H9 (cell line): ENCODE measurements around the gene CD53. TPM values are rescaled to one million over a fixed set of nuclear protein-coding genes. Genes with fewer than 3 reads are reported as not detected.

Experiments
- DNase-seq: peaks from one replicate; pipeline ENCODE4 v3.0.0-alpha.2; 2017
- H2AFZ ChIP-seq: one replicate; pipeline ENCODE4 v1.6.1; 2013; ENCODE audit warnings: mild to moderate bottlenecking, low read length, control low read depth, moderate library complexity
- H2AK5ac ChIP-seq: 2 replicates; pipeline ENCODE4 v1.6.1; 2013; ENCODE audit warnings: low read length, control low read depth, mixed read lengths; ENCODE audit not compliant: insufficient read length
- H2BK120ac ChIP-seq: one replicate; pipeline ENCODE4 v1.6.1; 2013; ENCODE audit warnings: low read depth, mild to moderate bottlenecking, low read length, control low read depth, inconsistent platforms; ENCODE audit not compliant: poor library complexity, severe bottlenecking
- H2BK12ac ChIP-seq: 2 replicates; pipeline ENCODE4 v1.6.1; 2013; ENCODE audit warnings: low read length, control low read depth, mixed read lengths, low read depth; ENCODE audit not compliant: insufficient read length
- H2BK15ac ChIP-seq: 2 replicates; pipeline ENCODE4 v1.6.1; 2013; ENCODE audit warnings: low read depth, low read length, control low read depth
- H2BK20ac ChIP-seq: one replicate; pipeline ENCODE4 v1.6.1; 2013; ENCODE audit warnings: low read depth, mild to moderate bottlenecking, low read length, control low read depth, inconsistent platforms; ENCODE audit not compliant: poor library complexity, severe bottlenecking
- H2BK5ac ChIP-seq: 2 replicates; pipeline ENCODE4 v1.6.1; 2013; ENCODE audit warnings: low read length, control low read depth, mixed read lengths; ENCODE audit not compliant: insufficient read length
- H3K14ac ChIP-seq: 2 replicates; pipeline ENCODE4 v1.6.1; 2013; ENCODE audit warnings: low read length, control low read depth; ENCODE audit not compliant: insufficient read depth
- H3K18ac ChIP-seq: 2 replicates; pipeline ENCODE4 v1.6.1; 2013; ENCODE audit warnings: low read depth, mild to moderate bottlenecking, mixed read lengths, low read length, control low read depth; ENCODE audit not compliant: insufficient read length
- H3K23ac ChIP-seq: 2 replicates; pipeline ENCODE4 v1.6.1; 2013; ENCODE audit warnings: low read length, control low read depth, mixed read lengths, low read depth; ENCODE audit not compliant: insufficient read length
- H3K23me2 ChIP-seq: 2 replicates; pipeline ENCODE4 v1.6.1; 2013; ENCODE audit warnings: low read depth, mild to moderate bottlenecking, mixed read lengths, low read length, control low read depth; ENCODE audit not compliant: insufficient read length, poor library complexity, severe bottlenecking
- H3K27ac ChIP-seq: 2 replicates; pipeline ENCODE4 v1.5.1; 2013; ENCODE audit warnings: low read length, control low read depth, mixed read lengths, low read depth; ENCODE audit not compliant: insufficient read length
- H3K27me3 ChIP-seq: 2 replicates; pipeline ENCODE4 v1.6.1; 2013; ENCODE audit warnings: low read length, control low read depth, inconsistent platforms; ENCODE audit not compliant: insufficient read depth
- H3K4ac ChIP-seq: 2 replicates; pipeline ENCODE4 v1.6.1; 2013; ENCODE audit warnings: low read depth, mild to moderate bottlenecking, control low read depth, inconsistent platforms, low read length, moderate library complexity
- H3K4me1 ChIP-seq: 2 replicates; pipeline ENCODE4 v1.6.1; 2013; ENCODE audit warnings: low read length, control low read depth, inconsistent platforms; ENCODE audit not compliant: insufficient read depth
- H3K4me2 ChIP-seq: 2 replicates; pipeline ENCODE4 v1.6.1; 2013; ENCODE audit warnings: low read length, control low read depth, mixed read lengths; ENCODE audit not compliant: insufficient read length, insufficient read depth
- H3K56ac ChIP-seq: 2 replicates; pipeline ENCODE4 v1.6.1; 2013; ENCODE audit warnings: low read depth, mild to moderate bottlenecking, mixed read lengths, low read length, control low read depth; ENCODE audit not compliant: insufficient read length
- H3K79me1 ChIP-seq: 2 replicates; pipeline ENCODE4 v1.6.1; 2013; ENCODE audit warnings: low read depth, mild to moderate bottlenecking, moderate library complexity, low read length, control low read depth, inconsistent platforms; ENCODE audit not compliant: insufficient read depth, poor library complexity, severe bottlenecking
- H3K79me2 ChIP-seq: 2 replicates; pipeline ENCODE4 v1.6.1; 2013; ENCODE audit warnings: low read length, control low read depth, inconsistent platforms; ENCODE audit not compliant: insufficient read depth
- H3K9ac ChIP-seq: 2 replicates; pipeline ENCODE4 v1.6.1; 2013; ENCODE audit warnings: low read length, control low read depth, mixed read lengths; ENCODE audit not compliant: insufficient read length; ENCODE audit errors: extremely low read depth
- H3K9me3 ChIP-seq: one replicate; pipeline ENCODE4 v1.6.1; 2013; ENCODE audit warnings: low read depth, low read length, inconsistent platforms; ENCODE audit not compliant: control insufficient read depth
- H3T11ph ChIP-seq: one replicate; pipeline ENCODE4 v1.6.1; 2013; ENCODE audit warnings: mild to moderate bottlenecking, low read length, control low read depth, inconsistent platforms
- H4K20me1 ChIP-seq: one replicate; pipeline ENCODE4 v1.6.1; 2013; ENCODE audit not compliant: control insufficient read depth, insufficient read length, insufficient read depth
- H4K5ac ChIP-seq: 2 replicates; pipeline ENCODE4 v1.6.1; 2013; ENCODE audit warnings: low read depth, mild to moderate bottlenecking, mixed read lengths, low read length, control low read depth; ENCODE audit not compliant: insufficient read length
- H4K8ac ChIP-seq: replicated peaks from 2 replicates; pipeline ENCODE4 v1.6.1; 2013; ENCODE audit warnings: low read length, control low read depth, mixed read lengths, low read depth; ENCODE audit not compliant: insufficient read length
- H4K91ac ChIP-seq: 2 replicates; pipeline ENCODE4 v1.6.1; 2013; ENCODE audit warnings: low read depth, mild to moderate bottlenecking, moderate library complexity, mixed read lengths, low read length, control low read depth; ENCODE audit not compliant: insufficient read length
- H3K27ac Mint-ChIP-seq, 3 experiments: 2 replicates in 2 of 3; 3 replicates in 1 of 3; pipeline ENCODE4 v1.8.0; 2020 to 2021; ENCODE audit warnings: mixed read lengths in 3 of 3, mild to moderate bottlenecking in 1 of 3, moderate library complexity in 1 of 3
- H3K27me3 Mint-ChIP-seq: 2 replicates; pipeline ENCODE4 v1.8.0; 2021; ENCODE audit warnings: low read depth, mild to moderate bottlenecking, moderate library complexity, mixed read lengths
- H3K36me3 Mint-ChIP-seq, 3 experiments: 2 replicates in 2 of 3; 3 replicates in 1 of 3; pipeline ENCODE4 v1.8.0; 2020 to 2021; ENCODE audit warnings: low read depth in 3 of 3, mixed read lengths in 3 of 3; ENCODE audit not compliant: insufficient read depth in 1 of 3
- H3K4me1 Mint-ChIP-seq, 2 experiments: 2 replicates each; pipeline ENCODE4 v1.8.0; 2020; ENCODE audit warnings: mixed read lengths in 2 of 2
- H3K4me3 Mint-ChIP-seq, 2 experiments: 2 replicates in 1 of 2; 3 replicates in 1 of 2; pipeline ENCODE4 v1.8.0; 2020 to 2021; ENCODE audit warnings: mild to moderate bottlenecking in 2 of 2, mixed read lengths in 2 of 2, moderate library complexity in 1 of 2
- H3K9me3 Mint-ChIP-seq, 2 experiments: 2 replicates in 1 of 2; 3 replicates in 1 of 2; pipeline ENCODE4 v1.8.0; 2020; ENCODE audit warnings: mild to moderate bottlenecking in 2 of 2, mixed read lengths in 2 of 2, moderate library complexity in 1 of 2
- CTCF ChIP-seq: fragments of 200-600 bp; sonication (generic); conservative IDR thresholded peaks from 3 replicates; pipeline ENCODE4 v1.8.0; 2021; ENCODE audit warnings: antibody characterized with exemption, mild to moderate bottlenecking
- WGBS: extraction: QIAGEN DNeasy Blood & Tissue Kit; methylation state at CpG from one replicate; pipeline ENCODE4 v1.1.7; 2013; ENCODE audit warnings: missing lambda C conversion rate, low lambda C conversion rate, mixed read lengths; ENCODE audit not compliant: insufficient read length; ENCODE audit errors: extremely low coverage; 5-methylcytosine and 5-hydroxymethylcytosine counted together
- total RNA-seq: library from RNA; stranded (reverse); gene quantifications from 2 replicates; pipeline ENCODE4 v1.2.1, GENCODE V29; 2021

CD53 gene
- total RNA-seq, 1 experiment from 2014 or later, result 0.15 TPM

- Histone ChIP-seq H3K4me1 (no peaks in the 10 kb centered on the region), H3K79me1 (no peaks in the 10 kb centered on the region), H3K4me2 (no peak overlapping the region), H2BK12ac (no peak overlapping the region), H3K4ac (no peak overlapping the region), H4K5ac (no peak overlapping the region), H2BK5ac (no peak overlapping the region), H3K9ac (no peak overlapping the region), H3K18ac (no peak overlapping the region), H2AFZ (no peak overlapping the region), H4K8ac (no peak overlapping the region), H3K23me2 (no peaks in the 10 kb centered on the region), H3T11ph (no peak overlapping the region), H2AK5ac (no peak overlapping the region), H3K9me3 (no peaks in the 10 kb centered on the region), H3K27me3 (no peaks in the 10 kb centered on the region), H2BK120ac (no peak overlapping the region), H3K79me2 (no peaks in the 10 kb centered on the region), H3K23ac (no peak overlapping the region), H4K91ac (no peak overlapping the region), H3K56ac (no peak overlapping the region), H2BK15ac (no peak overlapping the region), H4K20me1 (no peaks in the 10 kb centered on the region), H3K27ac (no peak overlapping the region), H2BK20ac (no peak overlapping the region), H3K14ac (no peak overlapping the region)
- Mint-ChIP-seq H3K4me3 (no peak overlapping the region), H3K36me3 (no peaks in the 10 kb centered on the region), H3K27ac (no peak overlapping the region), H3K4me1 (peaks cover 0 to 4% of the 10 kb centered on the region in 2 experiments; a peak in 2 of 4 replicates), H3K27me3 (peaks cover 6% of the 10 kb centered on the region), H3K9me3 (peaks cover 6 to 18% of the 10 kb centered on the region in 2 experiments; a peak in 4 of 5 replicates)
- no peak for DNase-seq
- no peak for TF ChIP-seq CTCF
- WGBS, result no CpG with 5 or more reads among the region's 2 CpGs
Observed at GRCh38 chr1:110880708-110881374, 7.9 kb downstream of the CD53 start.
